ENCODE data around the gene GOLGA8J.
"Not testable (repeated sequence)": the region's sequence is repeated elsewhere in the genome, so short reads cannot be mapped to it uniquely, and the experiment has no call there.

The GOLGA8J gene, protein sequence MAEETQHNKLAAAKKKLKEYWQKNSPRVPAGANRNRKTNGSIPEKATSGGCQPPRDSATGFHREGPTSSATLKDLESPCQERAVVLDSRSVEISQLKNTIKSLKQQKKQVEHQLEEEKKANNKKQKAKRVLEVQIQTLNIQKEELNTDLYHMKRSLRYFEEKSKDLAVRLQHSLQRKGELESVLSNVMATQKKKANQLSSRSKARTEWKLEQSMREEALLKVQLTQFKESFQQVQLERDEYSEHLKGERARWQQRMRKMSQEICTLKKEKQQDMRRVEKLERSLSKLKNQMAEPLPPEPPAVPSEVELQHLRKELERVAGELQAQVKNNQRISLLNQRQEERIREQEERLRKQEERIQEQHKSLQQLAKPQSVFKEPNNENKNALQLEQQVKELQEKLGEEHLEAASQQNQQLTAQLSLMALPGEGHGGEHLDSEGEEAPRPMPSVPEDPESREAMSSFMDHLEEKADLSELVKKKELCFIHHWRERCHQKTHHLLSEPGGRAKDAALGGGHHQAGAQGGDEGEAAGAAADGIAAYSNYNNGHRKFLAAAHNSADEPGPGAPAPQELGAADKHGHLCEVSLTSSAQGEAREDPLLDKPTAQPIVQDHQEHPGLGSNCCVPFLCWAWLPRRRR

DNA sequence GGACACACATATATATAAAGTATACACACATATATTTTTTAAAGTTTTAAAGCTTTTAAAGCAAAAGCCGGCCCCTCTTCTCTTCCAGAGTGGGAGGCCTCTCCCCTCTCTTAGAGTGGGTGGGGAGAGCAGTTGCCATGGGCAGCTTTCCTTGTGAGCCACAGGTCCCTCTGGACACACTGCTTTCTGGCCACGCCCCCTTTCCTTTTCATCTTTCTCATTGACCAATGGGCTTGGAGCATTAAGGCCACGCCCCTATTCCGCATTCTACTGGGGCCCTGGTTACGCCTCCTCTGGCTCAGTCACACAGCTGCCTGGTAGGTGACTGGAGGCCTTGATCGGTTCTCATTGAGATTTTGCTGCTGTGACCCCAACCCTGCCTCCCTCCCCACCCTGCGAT lies at the start of gene GOLGA8J:
Gene GOLGA8J, plus strand, starts transcription at position 301 of the 400 bp plus-strand sequence. Its CDS starts 98 bp downstream, at position 399.
- DNase-seq (ENCODE audit: low read depth, low spot score); H3K4me3 ChIP-seq (ENCODE audit: low read depth, low read length); POLR2A ChIA-PET; CTCF ChIA-PET: not testable (repeated sequence)

DNA sequence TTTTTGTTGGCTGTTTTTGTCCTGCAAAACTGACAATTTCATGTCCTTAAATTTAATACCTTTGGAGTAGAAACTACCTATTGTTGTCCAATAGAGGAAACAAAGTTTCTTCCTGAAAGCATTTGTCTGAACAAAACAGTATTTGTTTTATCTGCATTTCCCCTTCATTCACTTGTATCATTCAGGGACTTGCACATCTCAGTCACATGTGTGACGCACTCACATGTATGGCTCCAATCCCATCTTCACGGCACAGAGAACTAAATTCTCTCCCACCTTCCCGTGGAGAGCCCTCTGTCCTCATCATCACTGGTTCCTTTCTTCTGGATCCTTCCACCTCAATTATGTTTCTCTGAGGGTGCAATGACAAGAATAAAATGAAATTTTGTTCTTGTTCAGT lies 49.5 kb upstream of the GOLGA8J start:
- no peak overlapping the region for H3K4me3 ChIP-seq (ENCODE audit: low read depth, low read length)
- no peak for DNase-seq (ENCODE audit: low read depth, low spot score)
- POLR2A ChIA-PET: no interaction called here
- TF ChIP-seq, protein P1, sequence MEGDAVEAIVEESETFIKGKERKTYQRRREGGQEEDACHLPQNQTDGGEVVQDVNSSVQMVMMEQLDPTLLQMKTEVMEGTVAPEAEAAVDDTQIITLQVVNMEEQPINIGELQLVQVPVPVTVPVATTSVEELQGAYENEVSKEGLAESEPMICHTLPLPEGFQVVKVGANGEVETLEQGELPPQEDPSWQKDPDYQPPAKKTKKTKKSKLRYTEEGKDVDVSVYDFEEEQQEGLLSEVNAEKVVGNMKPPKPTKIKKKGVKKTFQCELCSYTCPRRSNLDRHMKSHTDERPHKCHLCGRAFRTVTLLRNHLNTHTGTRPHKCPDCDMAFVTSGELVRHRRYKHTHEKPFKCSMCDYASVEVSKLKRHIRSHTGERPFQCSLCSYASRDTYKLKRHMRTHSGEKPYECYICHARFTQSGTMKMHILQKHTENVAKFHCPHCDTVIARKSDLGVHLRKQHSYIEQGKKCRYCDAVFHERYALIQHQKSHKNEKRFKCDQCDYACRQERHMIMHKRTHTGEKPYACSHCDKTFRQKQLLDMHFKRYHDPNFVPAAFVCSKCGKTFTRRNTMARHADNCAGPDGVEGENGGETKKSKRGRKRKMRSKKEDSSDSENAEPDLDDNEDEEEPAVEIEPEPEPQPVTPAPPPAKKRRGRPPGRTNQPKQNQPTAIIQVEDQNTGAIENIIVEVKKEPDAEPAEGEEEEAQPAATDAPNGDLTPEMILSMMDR (IDR thresholded peaks at IDR 0.05; ENCODE audit: insufficient read depth, low read length, missing control alignments): no peak
- CTCF ChIA-PET: no interaction called here

DNA sequence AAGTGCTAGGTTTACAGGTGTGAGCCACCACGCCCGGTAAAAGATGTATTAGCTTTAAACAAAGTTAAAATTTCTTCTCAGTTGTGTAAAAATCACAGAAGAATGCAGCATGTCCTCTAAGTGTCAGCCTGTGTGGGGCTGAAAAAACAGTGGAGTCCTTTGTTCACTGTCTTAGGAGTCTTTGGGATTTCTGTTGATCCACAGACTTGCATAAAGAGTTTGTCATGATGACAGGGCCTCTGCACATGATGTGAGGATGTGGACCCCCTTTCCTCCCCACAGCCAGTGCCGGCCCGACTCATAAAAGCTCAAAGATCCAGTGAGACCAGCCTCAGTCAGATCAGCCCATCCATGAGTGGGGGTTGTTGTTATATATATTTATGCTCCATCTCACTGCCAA lies 49.0 kb upstream of the GOLGA8J start:
- H3K4me3 ChIP-seq (ENCODE audit: low read depth, low read length): no peak overlapping the region
- ChIA-PET POLR2A (no interaction called here), CTCF (no interaction called here)
- no peak for DNase-seq (ENCODE audit: low read depth, low spot score)
- TF ChIP-seq, protein P1 (IDR thresholded peaks at IDR 0.05; ENCODE audit: insufficient read depth, low read length, missing control alignments): no peak

DNA sequence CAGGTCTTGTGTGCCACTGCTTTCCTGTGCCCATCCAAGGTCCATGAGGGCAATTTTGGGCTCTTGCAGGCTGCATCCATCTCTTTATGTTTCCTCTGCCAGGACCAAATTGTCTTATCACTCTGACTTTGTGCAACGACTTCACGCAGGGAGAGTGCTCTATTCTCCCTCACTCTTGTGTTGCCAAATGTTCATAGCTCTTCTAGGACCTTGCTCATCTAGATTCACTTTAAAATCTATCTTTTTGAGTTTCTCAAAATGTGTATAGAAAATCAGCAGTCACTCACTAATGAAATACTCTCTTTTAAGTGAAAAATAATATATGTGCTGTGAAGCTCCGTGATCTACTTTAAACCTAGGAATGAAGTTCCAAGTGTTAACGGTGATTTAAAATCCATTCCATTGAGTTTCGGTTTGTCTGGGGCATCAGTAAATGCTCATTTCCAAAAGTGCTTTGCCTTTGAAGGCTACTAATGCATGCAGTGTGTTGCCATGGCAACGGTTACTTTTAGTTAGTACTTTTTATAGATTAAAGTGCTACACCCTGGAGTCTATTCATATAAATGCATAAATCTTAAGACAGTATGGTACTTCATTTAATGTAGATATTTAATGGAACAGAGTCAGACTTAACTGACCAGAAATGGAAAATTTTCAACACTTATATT lies 46.6 kb upstream of the GOLGA8J start:
- H3K4me3 ChIP-seq (ENCODE audit: low read depth, low read length): no peak overlapping the region
- TF ChIP-seq, protein P1 (IDR thresholded peaks at IDR 0.05; ENCODE audit: insufficient read depth, low read length, missing control alignments): no peak
- ChIA-PET CTCF (no interaction called here), POLR2A (no interaction called here)
- no peak for DNase-seq (ENCODE audit: low read depth, low spot score)

DNA sequence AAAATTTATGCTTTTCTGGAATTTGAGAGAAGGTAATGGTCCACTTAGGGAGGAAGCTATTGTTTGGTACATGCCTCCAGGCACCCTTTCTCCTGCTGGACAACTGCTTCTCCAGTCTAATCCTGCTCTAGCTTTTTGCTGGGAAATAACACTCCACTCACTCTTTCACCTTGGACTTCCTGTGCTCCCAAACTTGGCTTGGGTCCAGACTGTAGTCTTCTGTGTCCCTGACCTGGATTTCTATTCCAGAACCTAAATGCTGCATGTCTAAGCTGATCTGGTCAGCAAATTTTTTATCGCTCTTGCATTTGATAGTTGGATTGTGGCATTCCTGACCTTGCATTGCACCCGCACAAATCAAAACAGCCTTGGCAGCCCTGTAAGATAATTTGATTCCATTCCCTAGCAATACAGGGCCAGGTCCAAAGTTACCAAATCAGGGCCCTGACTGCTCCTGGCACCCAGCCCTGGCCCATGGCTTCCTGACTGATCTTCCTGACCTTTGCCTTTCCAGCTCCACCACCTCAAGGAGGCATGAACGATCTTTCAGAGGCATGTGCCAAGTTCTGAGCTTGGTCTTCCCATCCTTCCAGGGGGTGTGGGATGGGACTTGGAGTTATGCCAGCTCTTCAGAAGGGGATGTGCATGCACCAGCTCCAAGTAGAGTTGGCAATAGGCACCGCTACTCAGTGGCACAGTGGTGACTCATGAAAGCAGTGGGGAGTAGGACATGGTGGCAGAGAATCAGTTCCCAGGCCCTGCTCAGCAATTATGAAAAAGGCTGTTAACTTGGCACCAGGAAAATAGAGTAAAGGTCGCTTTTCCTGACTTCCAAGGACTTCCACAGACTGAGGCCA lies 43.9 kb upstream of the GOLGA8J start:
- CTCF ChIA-PET: interaction anchor here (1.2 to 1.9 kb wide), 2 partner anchors 35 to 114 kb away, joined by 3 to 5 read pairs; no protein-coding TSS in a partner anchor
- TF ChIP-seq, protein P1 (IDR thresholded peaks at IDR 0.05; ENCODE audit: insufficient read depth, low read length, missing control alignments): no peak
- no peak overlapping the region for H3K4me3 ChIP-seq (ENCODE audit: low read depth, low read length)
- POLR2A ChIA-PET: no interaction called here
- DNase-seq (ENCODE audit: low read depth, low spot score): no peak

DNA sequence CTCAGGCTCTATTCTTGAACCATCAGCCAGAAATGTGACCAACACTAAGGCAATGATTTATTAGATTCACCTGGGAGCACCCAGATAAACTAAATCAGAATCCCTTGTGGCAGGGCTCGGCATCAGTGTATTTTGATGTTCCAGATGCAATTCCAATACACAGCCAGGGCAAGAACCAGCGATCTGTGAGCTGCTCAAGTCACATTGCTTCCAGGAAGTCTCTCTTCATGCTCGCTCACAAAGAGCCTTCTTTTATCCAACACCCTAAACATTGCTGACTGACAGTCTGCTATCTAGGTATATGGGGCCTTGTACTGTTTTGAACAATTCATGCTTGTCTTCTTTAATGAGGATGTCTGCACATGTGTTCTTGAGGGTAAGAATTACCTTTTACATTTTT lies 40.9 kb upstream of the GOLGA8J start:
- TF ChIP-seq, protein P1 (IDR thresholded peaks at IDR 0.05; ENCODE audit: insufficient read depth, low read length, missing control alignments): no peak
- POLR2A ChIA-PET: no interaction called here
- H3K4me3 ChIP-seq (ENCODE audit: low read depth, low read length): no peak overlapping the region
- CTCF ChIA-PET: interaction anchor here (0.6 to 2.8 kb wide), 2 partner anchors 140 to 294 kb away, joined by 3 to 31 read pairs; no protein-coding TSS in a partner anchor
- DNase-seq (ENCODE audit: low read depth, low spot score): no peak

All from AG04449 (cell line).